ENCODE data around the gene BCR. TPM values are rescaled to one million over a fixed set of nuclear protein-coding genes. Genes with fewer than 3 reads are reported as not detected.

Gene BCR
- polyA plus RNA-seq, 1 experiment: 21.4 TPM

GRCh38 chr22:23187211-23187610 is 6.9 kb downstream of the BCR start:
- no peak for TF ChIP-seq CTCF (IDR thresholded peaks at IDR 0.05; ENCODE audit: low read depth, low read length)
- no peak for DNase-seq (ENCODE audit: low read depth, low spot score)
- Histone ChIP-seq H3K27ac (ENCODE audit: low read depth, low read length) (no peak overlapping the region), H3K9me3 (ENCODE audit: control insufficient read depth, insufficient read depth, low read length) (no peaks in the 10 kb centered on the region), H3K4me3 (ENCODE audit: low read depth, low read length) (no peak overlapping the region), H3K27me3 (ENCODE audit: control insufficient read depth, insufficient read depth, low read length) (no peaks in the 10 kb centered on the region)
- ChIA-PET POLR2A (interaction anchor here (0.6 kb wide), 1 partner anchor 12 kb away, joined by 3 read pairs; no protein-coding TSS in a partner anchor), CTCF (interaction anchor here (0.9 to 2.0 kb wide), 2 partner anchors 9 to 94 kb away, joined by 8 read pairs; no protein-coding TSS in a partner anchor)

GRCh38 chr22:23187871-23188700 is 7.8 kb downstream of the BCR start:
- Histone ChIP-seq H3K27ac (ENCODE audit: low read depth, low read length) (no peak overlapping the region), H3K9me3 (ENCODE audit: control insufficient read depth, insufficient read depth, low read length) (no peaks in the 10 kb centered on the region), H3K27me3 (ENCODE audit: control insufficient read depth, insufficient read depth, low read length) (no peaks in the 10 kb centered on the region), H3K4me3 (ENCODE audit: low read depth, low read length) (no peak overlapping the region)
- ChIA-PET CTCF (interaction anchor here (0.9 to 2.0 kb wide), 2 partner anchors 10 to 14 kb away, joined by 5 to 8 read pairs; no protein-coding TSS in a partner anchor), POLR2A (interaction anchor here (0.6 kb wide), 1 partner anchor 12 kb away, joined by 3 read pairs; no protein-coding TSS in a partner anchor)
- no peak for DNase-seq (ENCODE audit: low read depth, low spot score)
- no peak for TF ChIP-seq CTCF (IDR thresholded peaks at IDR 0.05; ENCODE audit: low read depth, low read length)

GRCh38 chr22:23190526-23190925 is 10.2 kb downstream of the BCR start:
- H3K27me3 ChIP-seq (ENCODE audit: control insufficient read depth, insufficient read depth, low read length): no peaks in the 10 kb centered on the region
- CTCF ChIA-PET: no interaction called here
- no peak for TF ChIP-seq CTCF (IDR thresholded peaks at IDR 0.05; ENCODE audit: low read depth, low read length)
- H3K27ac ChIP-seq (ENCODE audit: low read depth, low read length): no peak overlapping the region
- POLR2A ChIA-PET: no interaction called here
- no peaks in the 10 kb centered on the region for H3K9me3 ChIP-seq (ENCODE audit: control insufficient read depth, insufficient read depth, low read length)
- no peak overlapping the region for H3K4me3 ChIP-seq (ENCODE audit: low read depth, low read length)
- DNase-seq (ENCODE audit: low read depth, low spot score): no peak

GRCh38 chr22:23192133-23192532 is 11.8 kb downstream of the BCR start:
- Histone ChIP-seq H3K27me3 (ENCODE audit: control insufficient read depth, insufficient read depth, low read length) (no peaks in the 10 kb centered on the region), H3K4me3 (ENCODE audit: low read depth, low read length) (no peak overlapping the region), H3K9me3 (ENCODE audit: control insufficient read depth, insufficient read depth, low read length) (no peaks in the 10 kb centered on the region), H3K27ac (ENCODE audit: low read depth, low read length) (no peak overlapping the region)
- TF ChIP-seq CTCF (IDR thresholded peaks at IDR 0.05; ENCODE audit: low read depth, low read length): no peak
- ChIA-PET CTCF (interaction anchor here (0.9 kb wide), 1 partner anchor 18 kb away, joined by 3 read pairs; no protein-coding TSS in a partner anchor), POLR2A (no interaction called here)
- DNase-seq (ENCODE audit: low read depth, low spot score): no peak

- H3K27ac ChIP-seq (ENCODE audit: low read depth, low read length): no peak overlapping the region
- no peak for TF ChIP-seq CTCF (IDR thresholded peaks at IDR 0.05; ENCODE audit: low read depth, low read length)
- no peak for DNase-seq (ENCODE audit: low read depth, low spot score)
- ChIA-PET POLR2A (no interaction called here), CTCF (interaction anchor here (0.9 kb wide), 1 partner anchor 18 kb away, joined by 3 read pairs; no protein-coding TSS in a partner anchor)
- no peaks in the 10 kb centered on the region for H3K9me3 ChIP-seq (ENCODE audit: control insufficient read depth, insufficient read depth, low read length)
- H3K4me3 ChIP-seq (ENCODE audit: low read depth, low read length): no peak overlapping the region
- no peaks in the 10 kb centered on the region for H3K27me3 ChIP-seq (ENCODE audit: control insufficient read depth, insufficient read depth, low read length)
Observed at GRCh38 chr22:23192558-23192957, 12.2 kb downstream of the BCR start.
